Ovary (tissue), 9 donors: ENCODE results near the gene KCND2. TPM values are rescaled to one million over a fixed set of nuclear protein-coding genes. Genes with fewer than 3 reads are reported as not detected.

Experiments
- DNase-seq, 5 donors: peaks; one replicate each; pipeline ENCODE4 v3.0.0-alpha.2; 2019 to 2020
- H3K27ac ChIP-seq, 2 donors: fragments of 200-600 bp; one replicate each; pipeline versions ENCODE4 v1.5.1 to v1.8.0; 2019 to 2022
- H3K27me3 ChIP-seq: fragments of 200-600 bp; one replicate; pipeline ENCODE4 v1.8.0; 2022
- H3K36me3 ChIP-seq: fragments of 200-600 bp; sonication (generic); one replicate; pipeline ENCODE4 v1.5.1; 2019
- H3K4me1 ChIP-seq: one replicate; pipeline ENCODE4 v1.8.1; 2013; ENCODE audit warnings: mild to moderate bottlenecking, moderate library complexity; ENCODE audit not compliant: insufficient read depth
- H3K4me3 ChIP-seq: fragments of 200-600 bp; sonication (generic); one replicate; pipeline ENCODE4 v1.5.1; 2017
- H3K9me3 ChIP-seq, 2 donors: fragments of 200-600 bp in 1 of 2; sonication (generic) in 1 of 2; one replicate each; pipeline versions ENCODE4 v1.5.1 to v1.8.1; 2013 to 2019; ENCODE audit warnings: mild to moderate bottlenecking in 1 of 2, moderate library complexity in 1 of 2
- CTCF ChIP-seq, 3 donors: fragments of 450-650 bp in 2 of 3; fragments of 200-600 bp in 1 of 3; IDR thresholded peaks; one replicate each; pipeline versions ENCODE4 v1.5.1 to v1.8.0; 2016 to 2022; ENCODE audit warnings: antibody characterized with exemption in 3 of 3, mild to moderate bottlenecking in 1 of 3
- EP300 ChIP-seq: sonication (generic); formaldehyde crosslinking; IDR thresholded peaks from one replicate; pipeline ENCODE4 v1.6.1; 2017; ENCODE audit warnings: antibody characterized with exemption
- POLR2A ChIP-seq: fragments of 450-650 bp; IDR thresholded peaks from one replicate; pipeline ENCODE4 v1.6.1; 2017; ENCODE audit warnings: antibody characterized with exemption, mild to moderate bottlenecking, moderate library complexity
- WGBS, 3 donors: extraction: QIAGEN DNeasy Blood & Tissue Kit in 1 of 3; methylation state at CpG; one replicate each; pipeline versions ENCODE4 v1.1.5 to v1.1.7; 2013 to 2017; 5-methylcytosine and 5-hydroxymethylcytosine counted together
- intact Hi-C, 4 donors: fragments of 100-400 bp; cut with DNase I; formaldehyde crosslinking; loops; one replicate each; pipeline versions ENCODE4 v1.11.0 to v1.15.1; 2022 to 2023
- polyA plus RNA-seq, 2 donors: library from polyadenylated mRNA; stranded (reverse); fragments of 200-250 nt in 1 of 2; fragments of 350-450 nt in 1 of 2; fragmentation: Illumina TruSeq in 1 of 2; extraction: RNeasy Lipid Tissue Mini Kit (QIAGEN cat#74804) in 1 of 2; gene quantifications; one replicate each; pipeline ENCODE4 v1.2.3, GENCODE V29; 2013 to 2014
- total RNA-seq, 7 donors: library from RNA; depleted of rRNA in 2 of 7; stranded (reverse); fragments of >200 nt in 2 of 7; fragmentation: NEBNext Ultra II Directional in 3 of 7; extraction: Animal tissue kit (Norgen Biotek cat#: 25700) in 3 of 7; gene quantifications; one replicate each; pipeline versions ENCODE4 v1.1.0 to v1.2.4, GENCODE V29; 2016 to 2023
- donor health status: DM: no; HTN: no; CAD: no; lungs with moderate emphysema.
- donor health status: DM: no; HTN: no; CAD: no.
- donor health status: Bipolar disorder and iron deficiency.
- donor health status: DM: yes; HTN: yes; CAD: no.
- donor health status: DM: no; HTN: no; CAD: no.
- donor health status: DM: yes; HTN: yes; CAD: no.

Gene KCND2
- total and polyA plus RNA-seq, 9 donors = 3.2 to 14.5 (median 5.4) TPM

GRCh38 chr7:120628251-120628650 lies 355.3 kb downstream of the KCND2 start:
- DNase-seq = no peak
- no peak overlapping the region for H3K4me3 ChIP-seq
- H3K27me3 ChIP-seq = no peaks in the 10 kb centered on the region
- TF ChIP-seq CTCF (IDR thresholded peaks at IDR 0.05) (no peak), EP300 (no peak), POLR2A (no peak)
- 63 to 84% (median 77%) methylated on average over 1 of the region's 1 CpG for WGBS, 3 donors
- H3K9me3 ChIP-seq = no peaks in the 10 kb centered on the region
- intact Hi-C loops = no loop called here
- no peak overlapping the region for H3K27ac ChIP-seq
- H3K36me3 ChIP-seq = no peaks in the 10 kb centered on the region
- no peaks in the 10 kb centered on the region for H3K4me1 ChIP-seq

- H3K27ac ChIP-seq = no peak overlapping the region
- H3K27me3 ChIP-seq = no peaks in the 10 kb centered on the region
- H3K4me1 ChIP-seq = no peaks in the 10 kb centered on the region
- intact Hi-C loops = no loop called here
- TF ChIP-seq POLR2A (no peak), CTCF (IDR thresholded peaks at IDR 0.05) (no peak), EP300 (no peak)
- H3K4me3 ChIP-seq = no peak overlapping the region
- H3K9me3 ChIP-seq = no peaks in the 10 kb centered on the region
- no peak for DNase-seq
- no peaks in the 10 kb centered on the region for H3K36me3 ChIP-seq
Observed at GRCh38 chr7:120639884-120640283, 366.9 kb downstream of the KCND2 start.

GRCh38 chr7:120645966-120646365 lies 373.0 kb downstream of the KCND2 start:
- Histone ChIP-seq H3K27me3 (no peaks in the 10 kb centered on the region), H3K36me3 (no peaks in the 10 kb centered on the region), H3K27ac (no peak overlapping the region), H3K9me3 (no peaks in the 10 kb centered on the region), H3K4me3 (no peak overlapping the region), H3K4me1 (no peaks in the 10 kb centered on the region)
- DNase-seq = no peak
- no peak for TF ChIP-seq CTCF (IDR thresholded peaks at IDR 0.05)
- no peak for TF ChIP-seq EP300
- TF ChIP-seq POLR2A = no peak
- WGBS, 3 donors = 67 to 92% (median 84%) methylated on average over 1 of the region's 1 CpG
- intact Hi-C loops = no loop called here

- TF ChIP-seq POLR2A (no peak), EP300 (no peak), CTCF (IDR thresholded peaks at IDR 0.05) (no peak)
- no peaks in the 10 kb centered on the region for H3K4me1 ChIP-seq
- no peak for DNase-seq
- H3K4me3 ChIP-seq = no peak overlapping the region
- H3K9me3 ChIP-seq = no peaks in the 10 kb centered on the region
- H3K27me3 ChIP-seq = no peaks in the 10 kb centered on the region
- H3K27ac ChIP-seq = no peak overlapping the region
- intact Hi-C loops = no loop called here
- H3K36me3 ChIP-seq = no peaks in the 10 kb centered on the region
Observed at GRCh38 chr7:120654241-120654640, 381.3 kb downstream of the KCND2 start.

- H3K4me3 ChIP-seq = no peak overlapping the region
- TF ChIP-seq POLR2A (no peak), CTCF (IDR thresholded peaks at IDR 0.05) (no peak), EP300 (no peak)
- no peak overlapping the region for H3K27ac ChIP-seq
- no peaks in the 10 kb centered on the region for H3K27me3 ChIP-seq
- 98 to 99% (median 98%) methylated on average over 2 of the region's 2 CpGs for WGBS, 3 donors
- no peak for DNase-seq
- no peaks in the 10 kb centered on the region for H3K4me1 ChIP-seq
- no peaks in the 10 kb centered on the region for H3K9me3 ChIP-seq
- H3K36me3 ChIP-seq = no peaks in the 10 kb centered on the region
- intact Hi-C loops = no loop called here
Observed at GRCh38 chr7:120658516-120658915, 385.5 kb downstream of the KCND2 start.
